Suprapubic skin (tissue), 4 donors: ENCODE results near the gene PALMD. TPM values are rescaled to one million over a fixed set of nuclear protein-coding genes. Genes with fewer than 3 reads are reported as not detected.

Source experiments
- DNase-seq, 2 donors: peaks; one replicate each; pipeline ENCODE4 v3.0.0-alpha.2; 2019; ENCODE audit warnings: low spot score in 2 of 2
- H3K27ac ChIP-seq: fragments of 200-600 bp; sonication (generic); one replicate; pipeline ENCODE4 v1.5.1; 2019
- H3K27me3 ChIP-seq: fragments of 200-600 bp; sonication (generic); one replicate; pipeline ENCODE4 v1.5.1; 2019
- H3K36me3 ChIP-seq: fragments of 200-600 bp; sonication (generic); one replicate; pipeline ENCODE4 v1.5.1; 2019
- H3K4me1 ChIP-seq: fragments of 200-600 bp; sonication (generic); one replicate; pipeline ENCODE4 v1.5.1; 2019
- H3K4me3 ChIP-seq: fragments of 200-600 bp; sonication (generic); one replicate; pipeline ENCODE4 v1.5.1; 2019; ENCODE audit warnings: mild to moderate bottlenecking
- H3K9me3 ChIP-seq: fragments of 200-600 bp; sonication (generic); one replicate; pipeline ENCODE4 v1.5.1; 2019
- EP300 ChIP-seq: sonication (generic); formaldehyde crosslinking; IDR thresholded peaks from one replicate; pipeline ENCODE4 v1.6.1; 2017; ENCODE audit warnings: antibody characterized with exemption
- POLR2A ChIP-seq, 2 donors: fragments of 450-650 bp; IDR thresholded peaks; one replicate each; pipeline ENCODE4 v1.6.1; 2017; ENCODE audit warnings: antibody characterized with exemption in 2 of 2, mild to moderate bottlenecking in 2 of 2, moderate library complexity in 2 of 2
- POLR2AphosphoS5 ChIP-seq, 3 donors: sonication (generic); formaldehyde crosslinking; IDR thresholded peaks; one replicate each; pipeline ENCODE4 v1.6.1; 2017; ENCODE audit warnings: antibody characterized with exemption in 3 of 3
- WGBS: methylation state at CpG from one replicate; pipeline ENCODE4 v1.1.5; 2018; 5-methylcytosine and 5-hydroxymethylcytosine counted together
- total RNA-seq, 4 donors: library from RNA; depleted of rRNA; stranded (reverse); fragments of >200 nt; gene quantifications; one replicate each; pipeline ENCODE4 v1.1.0, GENCODE V29; 2016
- TF ChIP-seq, protein P1 (sequence below), 2 donors: fragments of 200-600 bp in 1 of 2; fragments of 450-650 bp in 1 of 2; sonication (generic) in 1 of 2; IDR thresholded peaks; one replicate each; pipeline ENCODE4 v1.5.1; 2016 to 2019; ENCODE audit warnings: antibody characterized with exemption in 2 of 2, mild to moderate bottlenecking in 1 of 2, moderate library complexity in 1 of 2

Gene PALMD
- total RNA-seq, 4 donors from 2014 or later = 111 to 183 (median 138) TPM

DNA sequence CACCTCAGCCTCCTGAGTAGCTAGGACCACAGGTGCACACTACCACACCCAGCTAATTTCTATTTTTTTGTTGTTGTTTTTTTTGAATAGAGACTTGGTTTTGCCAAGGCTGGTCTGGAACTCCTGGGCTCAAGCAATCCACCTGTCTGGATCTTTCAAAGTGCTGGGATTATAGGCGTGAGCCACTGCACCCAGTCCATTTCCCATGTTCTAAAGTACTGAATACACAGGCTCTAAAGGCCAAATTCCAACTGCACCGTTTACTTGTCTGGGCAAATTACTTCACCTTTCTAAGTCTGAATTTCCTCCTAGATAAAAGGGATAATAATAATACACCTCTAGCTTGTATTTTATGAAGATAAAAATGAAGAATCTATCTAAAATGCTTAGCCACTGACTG is 80.9 kb downstream of the PALMD start:
- Histone ChIP-seq H3K27me3 (no peaks in the 10 kb centered on the region), H3K4me3 (no peak overlapping the region), H3K36me3 (peaks cover 27% of the 10 kb centered on the region), H3K27ac (no peak overlapping the region), H3K9me3 (no peaks in the 10 kb centered on the region), H3K4me1 (no peaks in the 10 kb centered on the region)
- TF ChIP-seq, protein P1, sequence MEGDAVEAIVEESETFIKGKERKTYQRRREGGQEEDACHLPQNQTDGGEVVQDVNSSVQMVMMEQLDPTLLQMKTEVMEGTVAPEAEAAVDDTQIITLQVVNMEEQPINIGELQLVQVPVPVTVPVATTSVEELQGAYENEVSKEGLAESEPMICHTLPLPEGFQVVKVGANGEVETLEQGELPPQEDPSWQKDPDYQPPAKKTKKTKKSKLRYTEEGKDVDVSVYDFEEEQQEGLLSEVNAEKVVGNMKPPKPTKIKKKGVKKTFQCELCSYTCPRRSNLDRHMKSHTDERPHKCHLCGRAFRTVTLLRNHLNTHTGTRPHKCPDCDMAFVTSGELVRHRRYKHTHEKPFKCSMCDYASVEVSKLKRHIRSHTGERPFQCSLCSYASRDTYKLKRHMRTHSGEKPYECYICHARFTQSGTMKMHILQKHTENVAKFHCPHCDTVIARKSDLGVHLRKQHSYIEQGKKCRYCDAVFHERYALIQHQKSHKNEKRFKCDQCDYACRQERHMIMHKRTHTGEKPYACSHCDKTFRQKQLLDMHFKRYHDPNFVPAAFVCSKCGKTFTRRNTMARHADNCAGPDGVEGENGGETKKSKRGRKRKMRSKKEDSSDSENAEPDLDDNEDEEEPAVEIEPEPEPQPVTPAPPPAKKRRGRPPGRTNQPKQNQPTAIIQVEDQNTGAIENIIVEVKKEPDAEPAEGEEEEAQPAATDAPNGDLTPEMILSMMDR (IDR thresholded peaks at IDR 0.05) = no peak
- TF ChIP-seq POLR2A (IDR thresholded peaks at IDR 0.05) (no peak), POLR2AphosphoS5 (IDR thresholded peaks at IDR 0.05) (no peak), EP300 (no peak)
- DNase-seq = no peak
- 90% methylated on average over 2 of the region's 2 CpGs for WGBS

DNA sequence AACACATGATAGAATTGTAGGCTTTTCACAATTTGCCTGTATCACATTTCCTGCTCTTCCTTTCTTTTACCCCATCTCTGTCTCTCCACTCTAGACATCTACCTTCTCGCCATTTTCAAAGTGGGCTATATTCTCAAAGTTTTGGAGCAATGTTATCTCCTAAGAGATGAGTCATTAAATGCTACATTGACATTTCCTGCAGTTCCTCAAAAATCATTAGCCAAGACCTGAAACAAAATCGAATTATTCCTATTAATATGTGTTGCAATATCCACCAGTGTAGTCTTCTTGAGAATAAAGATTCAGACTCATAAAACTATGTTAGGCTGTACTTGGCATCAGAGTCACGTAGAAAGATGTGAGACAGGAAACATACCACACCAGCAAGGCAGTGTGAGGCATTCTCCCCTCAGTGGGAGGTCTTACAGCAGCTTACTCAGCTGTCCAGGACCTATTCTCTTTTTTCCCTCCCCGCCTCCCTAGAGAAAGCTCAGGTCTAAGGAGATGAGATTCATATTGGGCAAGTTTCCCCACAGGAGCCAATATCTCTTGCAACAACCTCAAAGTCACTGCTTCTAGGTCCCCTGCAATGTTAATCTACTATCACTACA is 81.8 kb downstream of the PALMD start:
- no peaks in the 10 kb centered on the region for H3K9me3 ChIP-seq

DNA sequence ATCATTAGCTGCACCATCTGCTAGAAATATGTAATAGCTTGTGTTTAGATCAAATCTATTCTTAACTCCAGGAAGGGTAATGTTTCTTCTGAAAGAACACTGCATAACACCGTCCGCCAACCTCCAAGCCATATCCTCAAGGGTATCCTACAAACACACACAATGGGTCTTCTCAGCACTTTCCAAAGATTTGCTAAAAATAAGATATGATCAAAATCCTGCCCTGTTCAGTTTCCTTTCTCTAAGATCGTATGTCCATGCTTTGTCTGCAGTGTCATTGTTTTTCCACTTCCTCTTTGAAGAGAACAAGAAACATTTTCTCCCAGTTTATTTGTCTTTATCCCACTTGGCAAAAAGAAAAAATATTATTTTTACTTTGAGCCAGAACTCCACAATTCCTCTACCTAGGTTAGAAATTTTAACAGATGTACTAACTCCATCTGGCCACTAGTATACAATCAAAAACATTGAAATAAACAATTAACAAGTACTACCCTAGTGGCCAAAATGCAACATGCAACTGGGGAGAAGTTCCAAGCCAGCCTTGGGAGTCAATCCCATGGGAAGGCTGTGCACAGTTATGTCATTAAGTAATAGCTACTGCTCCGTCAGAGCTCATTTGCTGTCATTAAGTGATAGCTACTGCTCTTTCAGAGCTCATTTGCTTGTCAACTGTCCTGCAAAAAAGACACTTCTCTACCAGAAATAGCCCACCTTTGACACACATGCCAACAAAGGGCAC is 82.8 kb downstream of the PALMD start:
- no peak for TF ChIP-seq EP300
- TF ChIP-seq, protein P1 (IDR thresholded peaks at IDR 0.05) = peak; percentile 27 to 35
- Histone ChIP-seq H3K4me3 (no peak overlapping the region), H3K9me3 (no peaks in the 10 kb centered on the region), H3K27me3 (no peaks in the 10 kb centered on the region), H3K4me1 (no peaks in the 10 kb centered on the region), H3K27ac (peak overlapping the region; percentile 39), H3K36me3 (peaks cover 30% of the 10 kb centered on the region)
- WGBS = 69% methylated on average over 4 of the region's 4 CpGs
- no peak for DNase-seq

More for the DNA sequence above, 81.8 kb downstream of the PALMD start:
- DNase-seq = no peak
- Histone ChIP-seq H3K36me3 (peaks cover 27% of the 10 kb centered on the region), H3K27ac (peak overlapping the region; percentile 39), H3K27me3 (no peaks in the 10 kb centered on the region), H3K4me1 (no peaks in the 10 kb centered on the region), H3K4me3 (no peak overlapping the region)
- TF ChIP-seq EP300 = no peak
- no peak for TF ChIP-seq POLR2AphosphoS5 (IDR thresholded peaks at IDR 0.05)
- TF ChIP-seq POLR2A (IDR thresholded peaks at IDR 0.05) = no peak
- TF ChIP-seq, protein P1 (IDR thresholded peaks at IDR 0.05) = no peak
- WGBS = 78% methylated on average over 4 of the region's 4 CpGs

DNA sequence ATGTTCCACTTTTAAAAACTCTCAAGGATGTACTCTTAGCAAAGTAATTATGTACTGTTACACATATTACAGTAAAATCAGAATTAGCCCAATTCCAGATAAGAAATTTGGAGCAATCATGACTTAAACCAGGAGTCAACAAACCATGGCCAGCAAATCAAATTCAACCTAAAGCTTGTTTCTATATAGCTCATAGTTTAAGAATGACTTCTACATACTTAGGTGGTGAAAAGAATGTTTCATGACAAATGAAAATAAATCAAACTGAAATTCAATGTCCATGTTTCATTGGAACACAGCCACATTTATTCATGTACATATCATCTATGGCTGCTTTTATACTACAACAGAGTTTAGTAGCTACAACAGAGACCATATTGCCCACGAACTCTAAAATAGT is 85.5 kb downstream of the PALMD start:
- DNase-seq = no peak
- no peak overlapping the region for H3K27ac ChIP-seq
- H3K9me3 ChIP-seq = no peaks in the 10 kb centered on the region
- peaks cover 28% of the 10 kb centered on the region for H3K36me3 ChIP-seq
- no peaks in the 10 kb centered on the region for H3K4me1 ChIP-seq
- TF ChIP-seq POLR2AphosphoS5 (IDR thresholded peaks at IDR 0.05) (no peak), EP300 (no peak), POLR2A (IDR thresholded peaks at IDR 0.05) (no peak)
- TF ChIP-seq, protein P1 (IDR thresholded peaks at IDR 0.05) = no peak
- H3K4me3 ChIP-seq = no peak overlapping the region
- WGBS = 85% methylated on average over 1 of the region's 1 CpG
- no peaks in the 10 kb centered on the region for H3K27me3 ChIP-seq

DNA sequence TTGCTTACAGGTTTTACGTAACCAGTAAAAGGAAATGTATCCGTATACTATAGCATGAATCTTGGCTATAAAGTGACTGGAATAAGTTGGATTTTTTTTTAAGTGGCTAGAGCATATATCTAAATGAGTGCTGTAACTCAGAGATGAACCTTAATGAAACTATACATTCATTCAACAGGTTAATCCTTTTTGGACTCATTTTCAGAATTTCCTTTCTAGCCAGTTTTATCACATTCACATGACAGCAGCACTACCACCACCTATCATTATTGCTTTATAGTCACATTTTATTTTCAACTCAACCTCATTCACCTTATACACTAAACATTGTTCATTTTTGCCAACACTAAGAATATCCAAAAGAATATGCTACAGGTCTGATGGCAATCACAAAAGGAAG is 89.9 kb downstream of the PALMD start:
- TF ChIP-seq, protein P1 (IDR thresholded peaks at IDR 0.05) = no peak
- TF ChIP-seq POLR2AphosphoS5 (IDR thresholded peaks at IDR 0.05) (no peak), EP300 (no peak), POLR2A (IDR thresholded peaks at IDR 0.05) (no peak)
- peaks cover 26% of the 10 kb centered on the region for H3K36me3 ChIP-seq
- H3K4me1 ChIP-seq = peaks cover 4% of the 10 kb centered on the region
- H3K27me3 ChIP-seq = no peaks in the 10 kb centered on the region
- no peak for DNase-seq
- H3K9me3 ChIP-seq = no peaks in the 10 kb centered on the region
- no peak overlapping the region for H3K4me3 ChIP-seq
- WGBS = 88% methylated on average over 2 of the region's 2 CpGs
- no peak overlapping the region for H3K27ac ChIP-seq
